Left hindlimb (tissue), 1 donor: ENCODE results near the gene CNOT1.

Source experiments
- DNase-seq: peaks from one replicate; pipeline ENCODE4 v3.0.0-alpha.2; 2018

The CNOT1 gene

GRCh38 chr16:58481226-58481869 is 148.3 kb downstream of the CNOT1 start:
- no peak for DNase-seq

- no peak for DNase-seq
Measured at GRCh38 chr16:58478427-58478826, 151.2 kb downstream of the CNOT1 start.

DNA sequence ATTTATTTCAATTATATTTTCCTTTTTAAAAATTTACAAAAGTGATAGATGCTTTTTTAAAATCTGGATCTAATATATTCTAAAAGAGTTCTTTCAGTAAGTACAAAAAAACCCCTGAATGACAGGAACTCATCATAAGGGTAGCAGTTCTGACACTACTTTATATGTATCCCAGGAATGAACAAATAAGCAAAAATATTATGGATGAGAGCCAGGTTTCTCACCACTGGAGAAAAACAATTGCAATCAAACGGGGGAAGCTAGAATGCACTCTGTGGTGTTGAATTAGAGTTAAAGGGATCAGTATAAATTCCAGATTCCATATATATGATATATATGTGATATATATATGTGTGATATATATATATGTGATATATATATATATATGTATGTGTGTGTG is 152.8 kb downstream of the CNOT1 start:
- no peak for DNase-seq

- DNase-seq: no peak
Measured at GRCh38 chr16:58475091-58475619, 154.5 kb downstream of the CNOT1 start.

GRCh38 chr16:58474296-58474695 is 155.3 kb downstream of the CNOT1 start:
- no peak for DNase-seq

- DNase-seq: no peak
Measured at GRCh38 chr16:58472827-58473226, 156.8 kb downstream of the CNOT1 start.

- DNase-seq: no peak
Measured at GRCh38 chr16:58472266-58472665, 157.4 kb downstream of the CNOT1 start.

DNA sequence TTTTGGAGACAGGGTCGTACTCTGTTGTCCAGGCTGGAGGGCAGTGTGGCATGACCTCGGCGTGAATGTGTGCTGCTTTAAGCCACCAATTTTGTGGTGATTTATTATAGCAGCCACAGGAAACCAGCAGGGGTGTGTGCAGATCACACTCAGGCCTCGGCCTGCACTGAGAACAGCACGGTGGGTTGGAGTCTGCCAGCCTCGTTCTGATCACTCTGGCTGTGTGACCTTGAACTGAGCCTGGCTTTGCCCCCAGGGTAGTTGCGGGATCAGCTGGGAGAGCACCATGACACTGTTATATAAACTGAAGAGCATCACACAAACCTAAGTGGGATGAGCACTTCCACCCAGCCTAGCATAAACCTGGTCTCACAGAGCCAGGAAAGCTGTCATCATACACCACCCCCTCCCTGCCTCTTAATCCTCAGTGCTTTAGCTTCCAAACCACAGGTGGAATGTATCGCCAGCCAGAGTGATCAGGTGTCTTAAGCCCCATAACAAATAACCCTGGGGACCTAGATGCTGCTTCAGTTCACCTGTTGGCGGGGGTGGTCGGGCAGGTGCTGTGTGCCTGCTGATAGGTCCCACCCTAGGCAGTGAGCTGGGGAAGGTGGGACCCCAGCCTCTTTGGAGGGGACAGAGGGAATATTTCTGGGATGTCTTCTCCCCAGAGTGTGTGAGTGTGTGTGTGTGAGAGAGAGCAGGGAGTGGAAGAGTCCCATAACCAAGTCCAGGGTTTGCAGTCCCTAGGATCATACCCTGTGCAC is 158.2 kb downstream of the CNOT1 start:
- DNase-seq: no peak
